ENCODE data around the gene DIPK1A.

DNA sequence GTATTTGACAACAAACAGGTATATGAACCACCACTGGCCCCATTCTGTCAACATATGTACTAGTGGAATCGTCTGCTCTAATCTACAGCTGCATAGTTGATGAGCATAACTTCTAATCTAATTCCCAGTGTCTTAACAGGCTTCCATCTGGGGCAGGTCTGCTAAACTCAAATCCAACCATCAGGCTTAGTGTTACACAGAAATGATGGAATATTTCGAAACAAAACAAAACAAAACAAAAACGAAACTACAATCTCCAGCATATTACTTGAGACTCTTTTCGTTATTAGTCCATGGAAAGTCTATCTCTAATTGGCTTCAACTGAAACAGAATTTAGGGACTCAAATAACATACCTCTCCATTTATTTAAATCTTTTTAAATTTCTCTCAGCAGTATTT is 37.6 kb downstream of the DIPK1A start:
- TF ChIP-seq POLR2AphosphoS5 (IDR thresholded peaks at IDR 0.05; ENCODE audit: borderline replicate concordance, low read depth, low read length) (no peak), EZH2 (IDR thresholded peaks at IDR 0.05) (no peak), FOXP2 (optimal IDR thresholded peaks at IDR 0.05; ENCODE audit: control extremely low read depth, extremely low read length, insufficient read depth) (no peak)
